ENCODE measurements around the gene PRKAR1B.

The PRKAR1B gene

DNA sequence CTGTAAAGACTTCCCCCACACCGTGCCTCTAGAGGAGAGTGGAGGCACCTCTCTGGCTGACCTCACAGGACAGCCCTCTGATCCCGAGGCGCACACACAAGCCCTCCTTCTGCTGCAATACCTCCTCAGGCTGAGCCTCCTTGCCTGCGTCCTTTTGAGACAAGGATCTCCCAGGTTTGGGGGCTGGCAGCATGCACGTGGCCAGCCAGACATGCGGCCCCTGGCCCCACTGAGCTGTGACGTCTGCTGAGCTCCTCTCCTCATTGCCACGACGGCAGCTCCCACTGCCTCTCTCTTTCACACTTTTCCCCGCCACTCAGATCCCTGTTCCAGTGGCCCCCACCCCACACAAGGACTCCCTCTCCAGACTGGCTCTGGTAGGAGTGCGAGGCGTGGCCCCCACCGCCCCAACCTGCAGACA lies 12.8 kb downstream of the PRKAR1B start:
- TF ChIP-seq TCF12 (IDR thresholded peaks at IDR 0.05; ENCODE audit: low read depth) (no peak), ZBTB7A (IDR thresholded peaks at IDR 0.05; ENCODE audit: low read depth) (no peak), CEBPB (IDR thresholded peaks at IDR 0.05) (no peak), FOXM1 (IDR thresholded peaks at IDR 0.05; ENCODE audit: borderline replicate concordance, low read depth) (no peak), EP300 (IDR thresholded peaks at IDR 0.05; ENCODE audit: borderline replicate concordance) (no peak)
- TF ChIP-seq, protein P1, sequence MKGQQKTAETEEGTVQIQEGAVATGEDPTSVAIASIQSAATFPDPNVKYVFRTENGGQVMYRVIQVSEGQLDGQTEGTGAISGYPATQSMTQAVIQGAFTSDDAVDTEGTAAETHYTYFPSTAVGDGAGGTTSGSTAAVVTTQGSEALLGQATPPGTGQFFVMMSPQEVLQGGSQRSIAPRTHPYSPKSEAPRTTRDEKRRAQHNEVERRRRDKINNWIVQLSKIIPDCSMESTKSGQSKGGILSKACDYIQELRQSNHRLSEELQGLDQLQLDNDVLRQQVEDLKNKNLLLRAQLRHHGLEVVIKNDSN (IDR thresholded peaks at IDR 0.05): no peak
- TF ChIP-seq, protein P2, sequence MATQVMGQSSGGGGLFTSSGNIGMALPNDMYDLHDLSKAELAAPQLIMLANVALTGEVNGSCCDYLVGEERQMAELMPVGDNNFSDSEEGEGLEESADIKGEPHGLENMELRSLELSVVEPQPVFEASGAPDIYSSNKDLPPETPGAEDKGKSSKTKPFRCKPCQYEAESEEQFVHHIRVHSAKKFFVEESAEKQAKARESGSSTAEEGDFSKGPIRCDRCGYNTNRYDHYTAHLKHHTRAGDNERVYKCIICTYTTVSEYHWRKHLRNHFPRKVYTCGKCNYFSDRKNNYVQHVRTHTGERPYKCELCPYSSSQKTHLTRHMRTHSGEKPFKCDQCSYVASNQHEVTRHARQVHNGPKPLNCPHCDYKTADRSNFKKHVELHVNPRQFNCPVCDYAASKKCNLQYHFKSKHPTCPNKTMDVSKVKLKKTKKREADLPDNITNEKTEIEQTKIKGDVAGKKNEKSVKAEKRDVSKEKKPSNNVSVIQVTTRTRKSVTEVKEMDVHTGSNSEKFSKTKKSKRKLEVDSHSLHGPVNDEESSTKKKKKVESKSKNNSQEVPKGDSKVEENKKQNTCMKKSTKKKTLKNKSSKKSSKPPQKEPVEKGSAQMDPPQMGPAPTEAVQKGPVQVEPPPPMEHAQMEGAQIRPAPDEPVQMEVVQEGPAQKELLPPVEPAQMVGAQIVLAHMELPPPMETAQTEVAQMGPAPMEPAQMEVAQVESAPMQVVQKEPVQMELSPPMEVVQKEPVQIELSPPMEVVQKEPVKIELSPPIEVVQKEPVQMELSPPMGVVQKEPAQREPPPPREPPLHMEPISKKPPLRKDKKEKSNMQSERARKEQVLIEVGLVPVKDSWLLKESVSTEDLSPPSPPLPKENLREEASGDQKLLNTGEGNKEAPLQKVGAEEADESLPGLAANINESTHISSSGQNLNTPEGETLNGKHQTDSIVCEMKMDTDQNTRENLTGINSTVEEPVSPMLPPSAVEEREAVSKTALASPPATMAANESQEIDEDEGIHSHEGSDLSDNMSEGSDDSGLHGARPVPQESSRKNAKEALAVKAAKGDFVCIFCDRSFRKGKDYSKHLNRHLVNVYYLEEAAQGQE (IDR thresholded peaks at IDR 0.05; ENCODE audit: low read depth): no peak

DNA sequence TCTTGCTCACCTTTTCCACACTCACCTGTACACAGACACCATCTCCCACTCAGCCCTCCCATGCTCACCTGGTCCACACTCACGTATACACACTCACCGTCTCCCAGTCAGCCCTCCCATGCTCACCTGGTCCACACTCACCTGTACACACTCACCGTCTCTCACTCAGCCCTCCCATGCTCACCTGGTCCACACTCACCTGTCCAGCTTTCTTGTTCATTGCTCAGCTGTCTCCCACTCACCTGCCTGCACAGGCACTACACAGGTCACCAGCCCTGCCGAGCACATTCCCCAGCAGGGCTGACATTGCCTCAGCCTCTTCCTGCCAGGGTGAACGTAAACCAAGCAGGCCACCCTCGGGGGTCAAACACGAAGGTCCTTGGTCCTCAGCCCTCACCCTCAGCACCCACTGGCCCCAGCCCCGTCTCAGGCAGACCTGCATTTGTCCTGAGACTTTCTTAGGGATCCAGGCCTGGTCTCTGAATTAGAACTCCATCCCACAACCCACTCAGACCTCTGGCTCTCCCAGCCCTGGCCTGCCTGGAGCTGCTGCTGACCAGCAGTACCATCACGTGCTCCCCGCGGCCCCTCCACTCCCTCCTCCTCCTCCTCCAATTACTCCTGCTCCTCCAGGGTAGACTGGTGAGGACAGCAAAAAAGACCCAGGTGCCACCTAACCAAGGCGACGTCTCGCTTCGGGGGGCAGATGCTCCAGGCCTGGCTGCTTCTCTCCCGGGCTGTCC lies 13.4 kb downstream of the PRKAR1B start:
- no peak for TF ChIP-seq RAD21 (IDR thresholded peaks at IDR 0.05; ENCODE audit: low read depth)
- TF ChIP-seq, protein P3, sequence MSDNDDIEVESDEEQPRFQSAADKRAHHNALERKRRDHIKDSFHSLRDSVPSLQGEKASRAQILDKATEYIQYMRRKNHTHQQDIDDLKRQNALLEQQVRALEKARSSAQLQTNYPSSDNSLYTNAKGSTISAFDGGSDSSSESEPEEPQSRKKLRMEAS (IDR thresholded peaks at IDR 0.05): no peak
- TF ChIP-seq TAF1 (IDR thresholded peaks at IDR 0.05; ENCODE audit: low read depth): no peak
- no peak for TF ChIP-seq TCF12 (IDR thresholded peaks at IDR 0.05; ENCODE audit: low read depth)
- TF ChIP-seq NFIC (IDR thresholded peaks at IDR 0.05): no peak
- TF ChIP-seq, protein P2 (IDR thresholded peaks at IDR 0.05; ENCODE audit: low read depth): no peak
- TF ChIP-seq YY1 (IDR thresholded peaks at IDR 0.05; ENCODE audit: low read depth): no peak
- no peak for TF ChIP-seq EGR1 (IDR thresholded peaks at IDR 0.05)
- no peak for TF ChIP-seq CEBPB (IDR thresholded peaks at IDR 0.05)
- no peak for TF ChIP-seq TEAD4 (IDR thresholded peaks at IDR 0.05)
- TF ChIP-seq FOXM1 (IDR thresholded peaks at IDR 0.05; ENCODE audit: borderline replicate concordance, low read depth): no peak

DNA sequence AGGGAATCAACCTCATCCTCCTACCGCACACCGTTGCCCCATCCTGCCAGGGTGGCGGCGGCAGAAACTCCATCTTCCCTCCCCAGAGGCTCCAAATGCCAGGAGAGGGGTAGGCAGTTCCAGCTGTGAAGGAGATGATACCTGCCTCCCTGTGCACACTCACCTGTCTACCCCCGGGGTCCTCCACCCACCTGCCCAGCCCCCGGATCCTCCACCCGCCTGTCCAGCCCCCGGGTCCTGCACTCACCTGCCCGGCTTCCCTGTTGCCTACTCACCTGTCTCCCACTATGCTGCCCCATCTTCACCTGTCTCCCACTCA lies 14.0 kb downstream of the PRKAR1B start:
- TF ChIP-seq EGR1 (IDR thresholded peaks at IDR 0.05): no peak
- no peak for TF ChIP-seq TCF12 (IDR thresholded peaks at IDR 0.05; ENCODE audit: low read depth)
- TF ChIP-seq, protein P3 (IDR thresholded peaks at IDR 0.05): no peak
- no peak for TF ChIP-seq ZBTB7A (IDR thresholded peaks at IDR 0.05; ENCODE audit: low read depth)
- TF ChIP-seq EP300 (IDR thresholded peaks at IDR 0.05; ENCODE audit: borderline replicate concordance): no peak

DNA sequence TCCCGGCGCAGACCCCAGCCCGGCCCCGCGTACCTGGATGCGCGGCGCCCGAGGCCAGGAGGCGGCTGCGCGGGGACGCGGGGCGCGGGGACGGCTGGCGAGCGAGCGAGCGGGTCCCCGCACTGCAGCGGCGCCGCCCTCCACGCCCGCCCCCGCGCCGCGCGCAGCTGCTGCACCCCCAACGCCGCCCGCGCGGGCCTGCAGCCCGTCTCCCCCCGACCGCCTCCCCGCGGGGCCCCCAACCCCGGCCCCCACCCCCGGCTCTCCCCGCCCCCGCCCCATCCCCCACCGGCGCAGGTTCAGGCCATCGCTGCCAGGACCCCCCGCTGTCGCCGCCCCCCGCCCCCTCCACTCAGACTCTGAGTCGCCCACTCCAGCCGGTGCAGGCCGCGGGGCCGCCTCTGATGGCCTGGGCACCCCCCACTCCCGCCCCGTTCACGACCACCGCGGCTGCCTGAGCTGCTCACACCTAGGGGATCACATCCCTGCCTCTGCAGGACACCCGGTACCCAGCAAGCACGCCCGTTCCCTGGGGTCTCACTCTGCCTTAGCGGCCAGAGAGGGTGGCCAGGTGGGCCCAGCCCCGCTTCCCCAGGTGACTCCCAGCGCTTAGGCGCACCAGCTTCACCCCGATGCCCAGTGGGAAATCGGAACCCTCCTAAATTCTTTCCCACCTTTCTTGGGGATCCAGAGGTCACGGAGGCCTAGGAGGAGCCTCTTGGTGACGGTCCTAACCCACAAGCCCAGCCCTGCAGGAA lies 14.5 kb downstream of the PRKAR1B start:
- TF ChIP-seq CREB1 (IDR thresholded peaks at IDR 0.05; ENCODE audit: low read depth) (no peak), TEAD4 (IDR thresholded peaks at IDR 0.05) (no peak), EGR1 (IDR thresholded peaks at IDR 0.05) (peak; percentile 47; the same call in 1 of the 2 replicates)

DNA sequence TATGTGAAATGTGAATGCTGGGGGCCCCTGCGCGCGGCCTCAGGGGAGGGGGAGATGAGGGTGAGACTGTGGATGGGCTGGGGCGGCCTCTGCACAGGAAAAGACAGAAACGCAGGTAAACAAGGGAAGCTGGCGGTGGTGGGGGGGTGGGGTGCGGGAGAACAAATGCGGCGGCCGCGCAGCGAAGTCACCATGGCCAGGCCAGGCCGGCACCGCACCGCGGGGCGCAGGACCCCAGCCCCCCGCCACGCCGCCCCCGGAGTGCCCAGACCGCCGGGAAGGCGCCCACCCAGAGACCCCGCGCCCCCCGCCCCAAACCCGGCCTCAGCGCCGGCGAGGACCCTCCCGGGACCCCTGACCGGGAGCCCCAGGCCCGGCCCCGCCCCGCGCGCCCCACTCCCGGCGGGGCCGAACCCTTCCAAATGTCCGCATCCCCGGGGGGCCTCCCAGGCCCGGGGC lies 15.1 kb downstream of the PRKAR1B start:
- TF ChIP-seq EP300 (IDR thresholded peaks at IDR 0.05; ENCODE audit: borderline replicate concordance) (no peak), CEBPB (IDR thresholded peaks at IDR 0.05) (no peak), RAD21 (IDR thresholded peaks at IDR 0.05; ENCODE audit: low read depth) (no peak), FOXM1 (IDR thresholded peaks at IDR 0.05; ENCODE audit: borderline replicate concordance, low read depth) (no peak), TCF12 (IDR thresholded peaks at IDR 0.05; ENCODE audit: low read depth) (no peak), EGR1 (IDR thresholded peaks at IDR 0.05) (no peak), TEAD4 (IDR thresholded peaks at IDR 0.05) (no peak), NFIC (IDR thresholded peaks at IDR 0.05) (no peak), CREB1 (IDR thresholded peaks at IDR 0.05; ENCODE audit: low read depth) (no peak), ZBTB7A (IDR thresholded peaks at IDR 0.05; ENCODE audit: low read depth) (no peak; the same call in 1 of the 2 replicates), YY1 (IDR thresholded peaks at IDR 0.05; ENCODE audit: low read depth) (no peak), TAF1 (IDR thresholded peaks at IDR 0.05; ENCODE audit: low read depth) (no peak)
- TF ChIP-seq, protein P2 (IDR thresholded peaks at IDR 0.05; ENCODE audit: low read depth): no peak
- TF ChIP-seq, protein P3 (IDR thresholded peaks at IDR 0.05): no peak
- TF ChIP-seq, protein P1 (IDR thresholded peaks at IDR 0.05): no peak
